ENCODE results near the gene CFAP97. TPM values are rescaled to one million over a fixed set of nuclear protein-coding genes. Genes with fewer than 3 reads are reported as not detected.

CFAP97 gene
- polyA plus RNA-seq, 1 donor from 2014 or later: 29.8 TPM

GRCh38 chr4:185221491-185221890, 17.7 kb upstream of the CFAP97 start:
- Histone ChIP-seq H4K20me1 (ENCODE audit: insufficient read depth) (no peaks in the 10 kb centered on the region), H3K4me3 (ENCODE audit: low read length) (no peak overlapping the region), H3K79me2 (replicated peaks; ENCODE audit: insufficient read depth, low read length) (no peaks in the 10 kb centered on the region), H3K9me2 (ENCODE audit: insufficient read depth, low read length) (no peaks in the 10 kb centered on the region), H3K27me3 (ENCODE audit: insufficient read depth, low read depth, low read length) (no peaks in the 10 kb centered on the region), H3K36me3 (ENCODE audit: insufficient read depth, low read length) (no peaks in the 10 kb centered on the region), H3K9ac (ENCODE audit: low read length) (no peak overlapping the region), H3K9me3 (ENCODE audit: low read length) (no peaks in the 10 kb centered on the region), H3K4me2 (ENCODE audit: low read length) (no peak overlapping the region), H2AFZ (ENCODE audit: low read depth, low read length) (no peak overlapping the region), H3F3A (ENCODE audit: insufficient read depth, low read length, poor library complexity, severe bottlenecking) (no peaks in the 10 kb centered on the region), H3K27ac (ENCODE audit: low read length) (no peak overlapping the region)
- TF ChIP-seq POLR2AphosphoS5 (IDR thresholded peaks at IDR 0.05): no peak

- no peak for TF ChIP-seq CTCF (IDR thresholded peaks at IDR 0.05; ENCODE audit: poor library complexity, severe bottlenecking)
- no peak overlapping the region for H2AFZ ChIP-seq (ENCODE audit: low read depth, low read length)
- no peak overlapping the region for H3K4me3 ChIP-seq (ENCODE audit: low read length)
- no peaks in the 10 kb centered on the region for H3K79me2 ChIP-seq (replicated peaks; ENCODE audit: insufficient read depth, low read length)
- no peak overlapping the region for H3K9ac ChIP-seq (ENCODE audit: low read length)
- H3K9me3 ChIP-seq (ENCODE audit: low read length): no peaks in the 10 kb centered on the region
- H3K27me3 ChIP-seq (ENCODE audit: insufficient read depth, low read depth, low read length): no peaks in the 10 kb centered on the region
- H3K27ac ChIP-seq (ENCODE audit: low read length): no peak overlapping the region
- no peaks in the 10 kb centered on the region for H3K9me2 ChIP-seq (ENCODE audit: insufficient read depth, low read length)
- no peak overlapping the region for H3K4me2 ChIP-seq (ENCODE audit: low read length)
- no peaks in the 10 kb centered on the region for H3F3A ChIP-seq (ENCODE audit: insufficient read depth, low read length, poor library complexity, severe bottlenecking)
- no peaks in the 10 kb centered on the region for H3K36me3 ChIP-seq (ENCODE audit: insufficient read depth, low read length)
- H4K20me1 ChIP-seq (ENCODE audit: insufficient read depth): no peaks in the 10 kb centered on the region
Observed at GRCh38 chr4:185219551-185220344, 15.9 kb upstream of the CFAP97 start.

- Histone ChIP-seq H3K36me3 (ENCODE audit: insufficient read depth, low read length) (no peaks in the 10 kb centered on the region), H3K9ac (ENCODE audit: low read length) (no peak overlapping the region), H2AFZ (ENCODE audit: low read depth, low read length) (no peak overlapping the region), H3K27me3 (ENCODE audit: insufficient read depth, low read depth, low read length) (no peaks in the 10 kb centered on the region), H3K79me2 (replicated peaks; ENCODE audit: insufficient read depth, low read length) (no peaks in the 10 kb centered on the region), H4K20me1 (ENCODE audit: insufficient read depth) (no peaks in the 10 kb centered on the region), H3K4me3 (ENCODE audit: low read length) (no peak overlapping the region), H3F3A (ENCODE audit: insufficient read depth, low read length, poor library complexity, severe bottlenecking) (no peaks in the 10 kb centered on the region), H3K4me2 (ENCODE audit: low read length) (no peak overlapping the region), H3K9me2 (ENCODE audit: insufficient read depth, low read length) (no peaks in the 10 kb centered on the region), H3K9me3 (ENCODE audit: low read length) (no peaks in the 10 kb centered on the region), H3K27ac (ENCODE audit: low read length) (no peak overlapping the region)
- TF ChIP-seq CTCF (IDR thresholded peaks at IDR 0.05; ENCODE audit: poor library complexity, severe bottlenecking): no peak
- no peak for TF ChIP-seq MXI1 (conservative IDR thresholded peaks at IDR 0.05; ENCODE audit: poor library complexity, severe bottlenecking)
- no peak for TF ChIP-seq SMC3 (conservative IDR thresholded peaks at IDR 0.05; ENCODE audit: poor library complexity)
- no peak for TF ChIP-seq TAF1 (IDR thresholded peaks at IDR 0.05; ENCODE audit: low read depth)
- no peak for TF ChIP-seq POLR2AphosphoS5 (IDR thresholded peaks at IDR 0.05)
- no peak for TF ChIP-seq EZH2 (IDR thresholded peaks at IDR 0.05; ENCODE audit: borderline replicate concordance, insufficient read depth, low read length, poor library complexity, severe bottlenecking)
- TF ChIP-seq REST (IDR thresholded peaks at IDR 0.05; ENCODE audit: borderline replicate concordance): no peak
Observed at GRCh38 chr4:185218312-185218711, 14.5 kb upstream of the CFAP97 start.
